GM19193 (cell line): ENCODE measurements around the gene HEPN1.

Experiments
- POLR2A ChIP-seq: IDR thresholded peaks from 4 replicates; pipeline ENCODE4 v1.6.1; 2011; ENCODE audit not compliant: insufficient read depth, insufficient read length; ENCODE audit errors: extremely low read depth

HEPN1 gene

DNA sequence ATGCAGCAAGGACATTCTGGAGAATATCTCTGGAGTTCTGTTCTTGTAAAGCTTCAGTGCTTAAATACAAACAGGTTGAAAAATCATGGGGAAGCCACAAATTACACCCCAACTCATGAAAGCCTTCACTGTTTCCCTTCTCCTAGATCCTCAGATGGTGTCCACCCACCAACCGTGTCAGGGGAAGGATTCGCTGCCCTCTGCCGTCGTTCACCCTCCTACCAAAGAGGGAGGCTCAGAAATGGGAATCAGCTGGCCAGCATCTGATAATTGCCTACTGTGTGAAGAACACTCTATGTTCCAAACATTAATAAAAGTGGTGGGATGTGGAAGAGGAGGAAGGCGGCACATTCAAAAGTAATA lies 24.2 kb downstream of the HEPN1 start:
- no peak for TF ChIP-seq POLR2A

DNA sequence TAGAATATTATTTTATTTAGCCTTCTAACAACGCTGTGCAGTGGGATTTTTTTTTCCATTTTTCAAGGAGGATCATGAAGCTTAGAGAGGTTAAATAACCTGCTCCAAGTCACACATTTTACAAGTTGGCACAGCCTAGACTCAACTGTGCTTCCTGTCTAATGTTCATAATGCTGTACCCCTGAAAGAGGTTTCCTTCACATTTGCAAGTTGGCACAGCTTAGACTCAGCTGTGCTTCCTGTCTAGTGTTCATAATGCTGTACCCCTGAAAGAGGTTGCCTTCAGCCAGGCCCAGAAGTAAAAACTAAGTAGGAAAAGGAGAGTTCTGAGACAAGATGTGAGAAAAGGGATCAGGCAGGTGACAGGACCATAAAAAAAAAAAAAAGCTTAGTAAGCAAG lies 24.7 kb downstream of the HEPN1 start:
- TF ChIP-seq POLR2A = no peak

DNA sequence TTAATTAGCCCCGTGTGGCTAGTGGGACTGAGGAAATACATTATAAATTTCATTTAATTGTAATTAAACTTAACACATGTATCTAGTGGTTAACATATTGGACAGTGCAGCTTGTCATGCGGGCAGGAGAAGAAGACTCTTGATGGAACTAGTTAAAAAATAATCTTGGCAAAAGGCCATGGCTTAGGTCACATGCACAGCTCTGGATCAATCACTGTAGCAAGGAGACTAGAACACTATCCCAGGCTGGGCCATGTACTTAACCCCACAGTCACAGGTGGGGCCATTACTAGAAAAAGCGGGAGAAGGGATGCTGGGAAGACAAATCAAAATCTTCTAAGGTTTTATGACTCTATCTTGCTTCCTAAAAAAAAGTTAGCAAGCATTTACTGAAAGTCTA lies 25.5 kb downstream of the HEPN1 start:
- no peak for TF ChIP-seq POLR2A

DNA sequence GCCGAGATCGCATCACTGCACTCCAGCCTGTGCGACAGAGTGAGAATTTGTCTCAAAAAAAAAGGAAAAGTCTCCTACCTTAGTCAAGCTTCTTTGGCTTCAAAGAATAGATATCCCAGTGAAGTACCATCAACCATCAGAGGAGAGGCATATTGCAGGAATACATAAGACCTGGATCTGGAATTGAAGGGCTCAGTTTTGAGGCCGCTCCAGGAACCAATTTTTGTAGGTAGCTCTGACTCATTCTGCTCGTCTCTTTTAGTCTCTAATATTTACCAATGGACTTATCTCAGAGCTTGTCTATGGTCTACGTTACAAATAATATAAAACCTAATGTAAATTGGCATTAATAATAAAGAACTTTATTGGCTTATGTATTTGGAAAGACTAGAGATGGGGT lies 26.8 kb downstream of the HEPN1 start:
- no peak for TF ChIP-seq POLR2A

DNA sequence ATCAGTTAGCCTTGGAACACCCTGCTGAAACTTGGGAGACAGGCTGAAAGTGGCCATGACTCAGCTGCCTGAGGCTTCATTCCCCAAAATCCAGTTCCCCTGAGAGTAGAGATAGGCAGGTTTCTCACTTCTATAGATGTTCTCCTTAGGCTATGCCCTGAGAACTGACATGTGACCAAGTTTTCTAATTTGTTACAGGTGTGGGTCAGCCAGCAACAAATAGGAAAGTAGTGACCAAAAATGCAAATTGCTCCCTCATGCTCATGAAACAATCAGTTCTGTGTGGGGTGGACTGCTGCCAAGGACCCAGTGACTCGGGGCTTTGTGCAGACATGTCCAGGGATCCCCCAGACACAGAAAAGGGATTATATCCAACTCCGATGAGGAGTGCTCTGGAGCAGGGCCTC lies 27.7 kb downstream of the HEPN1 start:
- TF ChIP-seq POLR2A = no peak

DNA sequence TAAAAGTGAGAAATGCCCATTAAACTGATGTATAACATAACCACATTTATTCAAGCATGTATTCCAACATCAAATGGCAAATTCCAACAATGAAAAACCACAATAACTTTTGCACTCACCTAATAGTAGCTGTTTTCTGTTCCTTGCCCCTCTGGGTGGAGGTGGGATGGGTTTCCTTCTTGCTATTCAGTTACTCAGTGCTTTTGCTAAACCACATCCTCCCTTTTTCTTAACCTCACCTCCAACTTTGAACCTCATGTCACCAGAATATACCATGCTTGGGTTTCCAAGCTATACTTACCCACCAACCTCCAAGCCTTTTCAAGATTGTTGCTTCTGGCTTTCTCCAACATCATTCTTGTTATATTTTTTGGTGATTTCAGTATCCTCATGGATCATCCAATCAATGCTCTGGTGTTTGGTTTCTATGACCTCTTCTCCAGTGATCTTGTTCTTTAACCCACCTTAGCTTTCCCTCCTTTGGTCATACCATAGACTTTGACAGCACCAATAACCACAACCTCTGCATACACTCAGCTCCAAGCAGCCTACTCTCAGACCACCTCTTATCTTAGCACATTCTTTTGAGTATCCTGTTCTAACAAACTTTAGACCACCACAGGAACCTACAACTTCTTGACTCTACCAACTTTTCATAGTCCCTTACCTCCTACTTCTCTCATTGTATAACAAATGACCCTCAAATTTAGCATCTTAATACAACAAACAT lies 31.7 kb downstream of the HEPN1 start:
- no peak for TF ChIP-seq POLR2A

DNA sequence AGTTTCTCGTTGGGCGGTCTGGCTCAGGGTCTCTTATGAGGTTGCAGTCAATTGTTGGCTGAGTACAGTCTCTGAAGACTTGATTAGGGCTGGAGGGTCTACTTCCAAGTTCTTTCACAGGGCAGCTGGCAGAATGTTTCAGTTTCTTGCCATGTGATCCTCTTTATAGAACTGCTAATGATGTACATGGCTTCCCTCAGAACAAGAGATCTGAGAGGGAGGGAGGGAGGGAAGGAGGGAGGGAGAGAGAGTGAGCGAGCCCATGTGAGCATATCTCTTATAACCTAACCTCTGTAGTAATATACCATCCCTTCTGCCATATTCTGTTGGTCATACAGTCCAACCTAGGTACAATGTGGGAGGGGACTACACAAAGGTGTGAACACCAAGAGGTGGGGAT lies 32.3 kb downstream of the HEPN1 start:
- TF ChIP-seq POLR2A = no peak

DNA sequence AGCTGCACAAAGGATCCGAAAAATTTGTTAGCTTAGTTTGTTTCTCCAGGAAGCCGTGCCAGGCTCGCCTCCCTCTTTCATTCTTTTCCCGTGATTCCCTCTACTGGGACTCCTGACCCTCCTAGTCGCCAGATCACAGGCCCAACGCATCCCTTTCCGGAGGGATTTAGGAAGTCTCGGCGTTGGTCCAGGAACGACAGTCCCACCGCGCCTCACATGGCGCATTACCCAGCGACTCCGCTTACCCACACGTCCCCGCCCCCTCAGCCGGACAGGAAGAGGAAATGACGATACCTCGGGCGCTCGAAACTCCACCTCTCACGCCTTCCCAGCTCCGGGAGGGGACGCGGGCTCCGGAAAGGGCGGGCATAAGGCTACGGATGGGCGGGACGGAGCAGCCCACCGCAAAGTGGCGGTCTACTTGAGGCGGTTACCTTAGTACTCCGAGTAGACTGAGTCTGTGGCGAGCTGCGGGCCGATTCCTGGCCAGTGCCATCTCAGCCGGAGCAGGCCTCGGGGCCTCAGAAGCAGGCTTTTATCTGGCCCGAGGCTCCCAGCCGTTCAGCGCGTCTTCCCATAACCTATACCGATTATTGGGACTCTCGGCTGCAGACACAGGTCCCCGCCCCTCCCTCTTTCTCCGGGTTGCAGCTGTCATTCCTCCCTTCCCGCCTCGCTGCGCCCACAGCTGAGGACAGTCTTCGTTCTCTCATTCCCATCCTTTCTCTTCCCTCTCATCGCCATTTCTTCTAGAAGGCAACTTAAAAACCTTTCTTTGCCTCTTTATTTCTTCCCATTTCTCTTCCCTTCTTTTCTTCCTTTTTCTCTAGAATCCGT lies 34.9 kb downstream of the HEPN1 start, which contains the start of gene CCDC15:
CCDC15 (plus strand) TSS at position 450 of the 837 bp plus-strand sequence. CDS start 531 bp downstream, outside the sequence.
- TF ChIP-seq POLR2A = peak; percentile 97

DNA sequence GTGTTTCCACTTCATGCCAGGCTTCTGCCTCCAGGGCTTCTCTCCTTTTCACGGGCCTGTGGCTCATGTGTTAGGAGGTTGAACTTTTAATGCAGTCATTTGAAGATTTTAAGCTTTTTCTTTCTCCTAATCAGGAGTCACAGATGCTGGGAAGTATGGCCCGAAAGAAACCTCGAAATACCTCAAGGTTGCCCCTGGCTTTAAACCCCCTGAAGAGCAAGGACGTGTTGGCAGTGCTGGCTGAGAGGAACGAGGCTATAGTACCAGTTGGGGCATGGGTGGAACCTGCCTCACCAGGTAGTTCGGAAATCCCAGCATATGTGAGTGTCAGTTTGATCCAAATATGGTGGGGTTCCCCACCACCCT lies 35.5 kb downstream of the HEPN1 start:
- no peak for TF ChIP-seq POLR2A

DNA sequence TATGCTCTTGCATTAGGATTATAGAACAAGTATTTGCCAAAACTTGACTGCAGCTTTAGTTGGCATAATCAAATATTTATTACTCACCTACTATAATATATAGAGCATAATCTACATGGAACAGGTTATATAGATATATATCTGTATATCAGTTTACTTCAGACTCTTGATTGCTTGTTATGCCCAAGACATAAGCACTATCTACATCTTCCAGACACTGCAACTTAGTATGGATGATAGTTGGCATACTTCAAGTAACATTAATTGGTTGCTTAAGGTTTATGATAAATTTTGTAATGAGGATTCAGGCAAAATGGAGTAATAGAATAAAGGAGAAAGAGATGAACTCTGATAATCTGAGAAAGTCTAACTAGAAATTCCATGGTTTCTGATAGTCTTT lies 36.0 kb downstream of the HEPN1 start:
- TF ChIP-seq POLR2A = no peak

DNA sequence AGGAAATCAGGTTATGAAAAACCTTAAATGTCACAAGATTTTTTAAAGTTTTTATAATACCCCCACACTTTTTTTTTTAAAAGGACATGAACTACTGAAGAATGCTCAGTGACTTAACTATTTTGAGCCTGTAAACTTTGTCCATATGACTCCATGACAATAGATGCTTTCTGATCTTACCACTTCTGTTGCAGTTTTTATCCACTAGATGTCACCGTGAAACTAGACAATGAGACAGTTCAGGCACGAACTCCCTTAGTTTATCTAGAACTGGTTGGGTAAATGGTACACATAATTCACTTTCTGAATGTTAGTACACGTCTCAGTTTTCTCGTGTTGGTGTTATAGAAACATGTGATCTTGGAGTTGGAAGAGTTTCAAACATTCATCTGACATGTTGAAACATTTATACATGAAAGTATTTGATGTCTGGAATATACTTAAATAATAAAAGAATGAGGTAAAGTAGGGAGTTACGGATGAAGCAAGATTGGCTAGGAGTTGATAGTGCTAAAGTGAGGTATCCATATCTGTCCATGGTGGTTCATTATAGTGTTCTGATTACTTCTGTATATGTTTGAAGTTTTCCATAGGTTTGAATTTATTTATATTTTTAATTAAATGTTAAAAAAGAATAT lies 43.0 kb downstream of the HEPN1 start:
- no peak for TF ChIP-seq POLR2A
